GM12878 (cell line): ENCODE results near the gene FAM76A. TPM values are rescaled to one million over a fixed set of nuclear protein-coding genes. Genes with fewer than 3 reads are reported as not detected.

Experiments
- ATAC-seq: fragments of 200-7000 bp; cut with Tn5 transposase; 3 replicates; pipeline ENCODE4 v1.9.1; 2020; ENCODE audit warnings: mild to moderate bottlenecking, moderate library complexity
- BruUV-seq: library from RNA; stranded (reverse); fragments of 400-500 nt; replicated peaks from 2 replicates; lab custom pipeline; 2021; lab: Mats Ljungman, UMichigan
- CTCF ChIA-PET: fragments of 300-600 bp; sonication (Branson Sonifier 250); formaldehyde crosslinking; extraction: SDS; loops from one replicate; lab custom pipeline; 2021; ENCODE audit warnings: inconsistent platforms; lab: Yijun Ruan, JAX
- POLR2A ChIA-PET: fragments of 350-600 bp; formaldehyde crosslinking; extraction: SDS; loops from one replicate; lab custom pipeline; 2021; ENCODE audit warnings: inconsistent platforms; lab: Charles Lee
- RAD21 ChIA-PET: fragments of 300-600 bp; sonication (Branson Sonifier 250); formaldehyde crosslinking; loops from one replicate; lab custom pipeline; 2023; ENCODE audit warnings: antibody characterized with exemption; ENCODE audit not compliant: unreplicated experiment; lab: Charles Lee
- SMC1A ChIA-PET: fragments of 300-600 bp; sonication (Branson Sonifier 250); formaldehyde crosslinking; loops from one replicate; lab custom pipeline; 2023; ENCODE audit not compliant: unreplicated experiment, uncharacterized antibody; lab: Charles Lee
- DNase-seq: peaks from one replicate; pipeline ENCODE4 v3.0.0-alpha.2; 2011; ENCODE audit warnings: low read depth, low spot score
- FAIRE-seq: peaks from 3 replicates; lab custom pipeline; 2011; peaks lifted over from hg19 to GRCh38; lab: Jason Lieb, UNC
- H2AFZ ChIP-seq: 2 replicates; pipeline ENCODE4 v1.6.0; 2011; ENCODE audit warnings: low read depth, low read length, control low read depth; ENCODE audit not compliant: control insufficient read depth
- H3K27ac ChIP-seq: 2 replicates; pipeline ENCODE4 v1.5.1; 2011; ENCODE audit warnings: control low read depth; ENCODE audit not compliant: control insufficient read depth, insufficient read depth
- H3K27me3 ChIP-seq, 2 experiments: replicated peaks in 1 of 2; 2 replicates each; pipeline versions ENCODE4 v1.6.0 to v1.6.1; 2011; ENCODE audit warnings: low read length in 1 of 2; ENCODE audit not compliant: control insufficient read depth in 2 of 2, insufficient read depth in 2 of 2
- H3K36me3 ChIP-seq, 2 experiments: 2 replicates each; pipeline ENCODE4 v1.5.1; 2011; ENCODE audit warnings: low read length in 1 of 2; ENCODE audit not compliant: control insufficient read depth in 2 of 2, insufficient read depth in 2 of 2
- H3K4me1 ChIP-seq: 2 replicates; pipeline ENCODE4 v1.6.1; 2011; ENCODE audit warnings: mild to moderate bottlenecking, low read length, moderate library complexity, mixed read lengths; ENCODE audit not compliant: control insufficient read depth, insufficient read depth
- H3K4me2 ChIP-seq: 2 replicates; pipeline ENCODE4 v1.6.0; 2011; ENCODE audit warnings: control low read depth; ENCODE audit not compliant: control insufficient read depth, insufficient read depth
- H3K4me3 ChIP-seq: fragments of 200-600 bp; sonication (generic); 2 replicates; pipeline ENCODE4 v1.5.1; 2016
- H3K79me2 ChIP-seq: 2 replicates; pipeline ENCODE4 v1.6.0; 2011; ENCODE audit warnings: low read length; ENCODE audit not compliant: control insufficient read depth, insufficient read depth
- H3K9ac ChIP-seq: 2 replicates; pipeline ENCODE4 v1.8.0; 2011; ENCODE audit warnings: low read length, control low read depth, mixed read lengths; ENCODE audit not compliant: control insufficient read depth, insufficient read depth
- H3K9me3 ChIP-seq: replicated peaks from 3 replicates; pipeline ENCODE4 v1.5.1; 2011; ENCODE audit warnings: mild to moderate bottlenecking, low read length; ENCODE audit not compliant: control insufficient read depth, insufficient read depth
- H4K20me1 ChIP-seq: 2 replicates; pipeline ENCODE4 v1.6.0; 2011; ENCODE audit not compliant: control insufficient read depth, insufficient read depth
- CEBPB ChIP-seq, 2 experiments: fragments of 150-350 bp in 1 of 2; IDR thresholded peaks; 2 replicates each; pipeline ENCODE4 v1.6.1; 2012 to 2014; ENCODE audit warnings: low read depth in 2 of 2, low read length in 2 of 2, borderline replicate concordance in 1 of 2, inconsistent platforms in 1 of 2
- CEBPZ ChIP-seq: fragments of 150-350 bp; IDR thresholded peaks from 2 replicates; pipeline ENCODE4 v1.6.1; 2016; ENCODE audit warnings: low read depth, low read length
- CTCF ChIP-seq, 3 experiments: IDR thresholded peaks in 2 of 3; conservative IDR thresholded peaks in 1 of 3; 2 replicates each; pipeline ENCODE4 v1.5.1; 2011; ENCODE audit warnings: low read depth in 3 of 3, low read length in 3 of 3, mild to moderate bottlenecking in 3 of 3, control low read depth in 2 of 3, moderate library complexity in 2 of 3, inconsistent platforms in 1 of 3, mixed read lengths in 1 of 3; ENCODE audit not compliant: control insufficient read depth in 2 of 3, insufficient read depth in 1 of 3; ENCODE audit errors: extremely low read depth in 1 of 3
- FOXK2 ChIP-seq: fragments of 450-650 bp; IDR thresholded peaks from 2 replicates; pipeline ENCODE4 v1.6.1; 2017; ENCODE audit warnings: mild to moderate bottlenecking, moderate library complexity
- HDAC6 ChIP-seq: fragments of 200-600 bp; sonication (generic); IDR thresholded peaks from one replicate; pipeline ENCODE4 v1.8.0; 2017; ENCODE audit warnings: antibody characterized with exemption; ENCODE audit not compliant: unreplicated experiment
- IRF3 ChIP-seq: fragments of 450-650 bp; IDR thresholded peaks from 2 replicates; pipeline ENCODE4 v1.6.1; 2014; ENCODE audit warnings: mild to moderate bottlenecking
- MTA3 ChIP-seq: IDR thresholded peaks from 2 replicates; pipeline ENCODE4 v1.6.1; 2012; ENCODE audit warnings: low read length, inconsistent platforms, borderline replicate concordance
- TCF3 ChIP-seq: IDR thresholded peaks from 2 replicates; pipeline ENCODE4 v1.6.1; 2012; ENCODE audit warnings: low read depth, mild to moderate bottlenecking, low read length, borderline replicate concordance; ENCODE audit not compliant: insufficient read depth
- ZBTB40 ChIP-seq: fragments of 450-650 bp; IDR thresholded peaks from 2 replicates; pipeline ENCODE4 v1.6.1; 2016; ENCODE audit warnings: mild to moderate bottlenecking, moderate library complexity, borderline replicate concordance
- ZNF24 ChIP-seq: fragments of 450-650 bp; IDR thresholded peaks from 2 replicates; pipeline ENCODE4 v1.6.1; 2017; ENCODE audit warnings: antibody characterized with exemption, mild to moderate bottlenecking
- WGBS: methylation state at CpG from one replicate; pipeline ENCODE4 v1.1.6; 2016; ENCODE audit warnings: low lambda C conversion rate; ENCODE audit not compliant: insufficient replicate concordance, insufficient coverage; ENCODE audit errors: missing lambda C conversion rate; 5-methylcytosine and 5-hydroxymethylcytosine counted together
- in situ Hi-C: fragments of 300-500 bp; cut with MboI; formaldehyde crosslinking; loops from 9 replicates; pipeline ENCODE4 v1.14.3; 2018; ENCODE audit warnings: mixed read lengths
- intact Hi-C: fragments of 100-400 bp; cut with micrococcal nuclease; formaldehyde crosslinking; loops from one replicate; pipeline ENCODE4 v1.14.2; 2022; ENCODE audit not compliant: unreplicated experiment
- polyA plus RNA-seq, 11 experiments: library from polyadenylated mRNA; depleted of rRNA in 4 of 11; unstranded in 6 of 11; stranded (reverse) in 5 of 11; fragments of >200 nt; fragmentation: Nextera tagmentation in 4 of 11; fragmentation: Illumina TruSeq in 1 of 11; extraction: Ambion mirVana in 4 of 11; extraction: Trizol in 1 of 11; gene quantifications; 1 replicate in 1 of 11; 2 replicates in 10 of 11; pipeline versions ENCODE4 v1.2.1 to v1.2.3, GENCODE V29; 2011 to 2016; ENCODE audit warnings: inconsistent platforms in 2 of 11, missing spikeins in 2 of 11, low read depth in 1 of 11
- total RNA-seq, 4 experiments: library from RNA; depleted of rRNA in 3 of 4; stranded (reverse); fragments of >200 nt in 3 of 4; fragmentation: Illumina TruSeq in 1 of 4; extraction: Trizol in 1 of 4; gene quantifications; 2 replicates each; pipeline versions ENCODE4 v1.2.1 to v1.2.3, GENCODE V29; 2013 to 2021
- TF ChIP-seq, protein P1 (sequence below): IDR thresholded peaks from 2 replicates; pipeline ENCODE4 v1.6.1; 2011; ENCODE audit warnings: low read depth, mild to moderate bottlenecking, low read length, moderate library complexity, borderline replicate concordance; ENCODE audit errors: extremely low read depth

Gene FAM76A
- total and polyA plus RNA-seq, 10 of the 15 experiments (the other 5 are each of a cell fraction or from before 2014, with no cell fraction given), result 5.4 to 13.4 (median 7.6) TPM

- DNase-seq (no peak), ATAC-seq (no peak), FAIRE-seq (no peak)
- Histone ChIP-seq H3K9ac (no peak overlapping the region), H3K9me3 (peaks cover 6% of the 10 kb centered on the region; the same call in 2 of the 3 replicates), H3K27ac (no peak overlapping the region), H3K4me3 (no peak overlapping the region), H3K79me2 (no peaks in the 10 kb centered on the region), H3K4me2 (no peak overlapping the region), H3K27me3 (no peaks in the 10 kb centered on the region; a peak in 1 of 4 replicates), H3K4me1 (no peaks in the 10 kb centered on the region), H3K36me3 (no peaks in the 10 kb centered on the region), H4K20me1 (no peaks in the 10 kb centered on the region), H2AFZ (no peak overlapping the region)
- in situ Hi-C loops (no loop called here), intact Hi-C loops (no loop called here)
- SMC1A ChIA-PET, result no interaction called here
- RAD21 ChIA-PET, result interaction anchor here (1.4 kb wide), 1 partner anchor 9 kb away, joined by 3 read pairs; the partner anchor contains the start of gene FAM76A
- WGBS, result 3% methylated on average over 2 of the region's 2 CpGs
- BruUV-seq, result no TSS peak
- CTCF ChIA-PET, result interaction anchor here (4.4 kb wide), 1 partner anchor 46 kb away, joined by 42 read pairs; the partner anchor contains the start of gene IFI6
- POLR2A ChIA-PET, result no interaction called here
- TF ChIP-seq ZBTB40 (no peak), CEBPZ (no peak), TCF3 (no peak), FOXK2 (no peak), CEBPB (IDR thresholded peaks at IDR 0.05; ENCODE audit: borderline replicate concordance in 1 of 2, low read depth in 2 of 2, low read length in 2 of 2) (no peak), ZNF24 (no peak), HDAC6 (no peak), IRF3 (no peak), MTA3 (no peak), CTCF (IDR thresholded peaks at IDR 0.05 in 2 of 3, conservative IDR thresholded peaks at IDR 0.05 in 1 of 3; ENCODE audit: control insufficient read depth in 2 of 3, extremely low read depth in 1 of 3, insufficient read depth in 1 of 3, low read depth in 3 of 3, low read length in 3 of 3) (no peak)
- TF ChIP-seq, protein P1, sequence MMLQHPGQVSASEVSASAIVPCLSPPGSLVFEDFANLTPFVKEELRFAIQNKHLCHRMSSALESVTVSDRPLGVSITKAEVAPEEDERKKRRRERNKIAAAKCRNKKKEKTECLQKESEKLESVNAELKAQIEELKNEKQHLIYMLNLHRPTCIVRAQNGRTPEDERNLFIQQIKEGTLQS, result no peak
Observed at GRCh38 chr1:27716262-27716895, 9.4 kb upstream of the FAM76A start.
